GM18858 (cell line): Measurements from ENCODE around the gene STK32C.
"Not testable (repeated sequence)": the region's sequence is repeated elsewhere in the genome, so short reads cannot be mapped to it uniquely, and the experiment has no call there.

Experiments
- ATAC-seq: cut with Tn5 transposase; IDR thresholded peaks from one replicate; pipeline ENCODE4 v1.9.1; 2021; ENCODE audit not compliant: unreplicated experiment

The STK32C gene

GRCh38 chr10:132269266-132270230, 38.2 kb downstream of the STK32C start:
- ATAC-seq = no peak

GRCh38 chr10:132267916-132268315, 39.8 kb downstream of the STK32C start:
- ATAC-seq = not testable (repeated sequence)

- ATAC-seq = no peak
Measured at GRCh38 chr10:132266594-132267161, 41.1 kb downstream of the STK32C start.

- ATAC-seq = no peak
Measured at GRCh38 chr10:132265890-132266496, 41.8 kb downstream of the STK32C start.

GRCh38 chr10:132264966-132265889, 42.5 kb downstream of the STK32C start:
- no peak for ATAC-seq

- ATAC-seq = no peak
Measured at GRCh38 chr10:132264306-132264950, 43.3 kb downstream of the STK32C start.

GRCh38 chr10:132263866-132264265, 43.9 kb downstream of the STK32C start:
- no peak for ATAC-seq

GRCh38 chr10:132259702-132260482, 47.9 kb downstream of the STK32C start:
- ATAC-seq = no peak

GRCh38 chr10:132258423-132258822, 49.3 kb downstream of the STK32C start:
- ATAC-seq = no peak

- no peak for ATAC-seq
Measured at GRCh38 chr10:132257907-132258306, 49.8 kb downstream of the STK32C start.

- no peak for ATAC-seq
Measured at GRCh38 chr10:132257271-132257670, 50.5 kb downstream of the STK32C start.

GRCh38 chr10:132256866-132257265, 50.9 kb downstream of the STK32C start:
- no peak for ATAC-seq

GRCh38 chr10:132255489-132256344, 52.0 kb downstream of the STK32C start:
- no peak for ATAC-seq

GRCh38 chr10:132254841-132255240, 52.9 kb downstream of the STK32C start:
- no peak for ATAC-seq

GRCh38 chr10:132253092-132253687, 54.6 kb downstream of the STK32C start:
- ATAC-seq = no peak

GRCh38 chr10:132252412-132252811, 55.3 kb downstream of the STK32C start:
- no peak for ATAC-seq

- no peak for ATAC-seq
Measured at GRCh38 chr10:132251928-132252327, 55.8 kb downstream of the STK32C start.
